ENCODE results near the gene TIMD4. TPM values are rescaled to one million over a fixed set of nuclear protein-coding genes. Genes with fewer than 3 reads are reported as not detected.
A peak's percentile ranks its signal among the peaks of the same experiment; 100 is the strongest.
"Not testable (repeated sequence)": the region's sequence is repeated elsewhere in the genome, so short reads cannot be mapped to it uniquely, and the experiment has no call there.

Gene TIMD4
- total RNA-seq, 1 donor from 2014 or later, result not detected

GRCh38 chr5:156936972-156937371, 26.1 kb downstream of the TIMD4 start:
- POLR2A ChIA-PET, result interaction anchor here (0.7 kb wide), 1 partner anchor 10 kb away, joined by 5 read pairs; no protein-coding TSS in a partner anchor
- no peak overlapping the region for H3K27ac Mint-ChIP-seq
- no peaks in the 10 kb centered on the region for H3K27me3 Mint-ChIP-seq
- H3K36me3 Mint-ChIP-seq (ENCODE audit: low read depth), result no peaks in the 10 kb centered on the region
- H3K9me3 Mint-ChIP-seq, result peaks cover 2% of the 10 kb centered on the region
- ATAC-seq (ENCODE audit: low read depth), result peak; percentile 21
- DNase-seq, result no peak
- intact Hi-C loops (cut with micrococcal nuclease), result loop anchor here (1.0 kb wide), 1 partner anchor 195 kb away; no protein-coding TSS in a partner anchor
- H3K4me1 Mint-ChIP-seq, result peaks cover 8% of the 10 kb centered on the region
- no peak for TF ChIP-seq CTCF (IDR thresholded peaks at IDR 0.05)
- no peak overlapping the region for H3K4me3 Mint-ChIP-seq
- CTCF ChIA-PET, result no interaction called here

GRCh38 chr5:156934450-156935211, 28.4 kb downstream of the TIMD4 start:
- ChIA-PET CTCF (no interaction called here), POLR2A (no interaction called here)
- H3K27ac Mint-ChIP-seq, result no peak overlapping the region
- intact Hi-C loops (cut with micrococcal nuclease), result loop anchor here (2.0 kb wide), 1 partner anchor 20 kb away; no protein-coding TSS in a partner anchor
- ATAC-seq (ENCODE audit: low read depth), result no peak
- H3K36me3 Mint-ChIP-seq (ENCODE audit: low read depth), result no peaks in the 10 kb centered on the region
- no peak for DNase-seq
- TF ChIP-seq CTCF (IDR thresholded peaks at IDR 0.05), result no peak
- peaks cover 7% of the 10 kb centered on the region for H3K4me1 Mint-ChIP-seq
- H3K27me3 Mint-ChIP-seq, result no peaks in the 10 kb centered on the region
- H3K9me3 Mint-ChIP-seq, result peaks cover under 1% of the 10 kb centered on the region
- H3K4me3 Mint-ChIP-seq, result no peak overlapping the region

- Mint-ChIP-seq H3K4me1 (no peaks in the 10 kb centered on the region), H3K27me3 (no peaks in the 10 kb centered on the region), H3K36me3 (ENCODE audit: low read depth) (no peaks in the 10 kb centered on the region), H3K27ac (no peak overlapping the region), H3K4me3 (no peak overlapping the region), H3K9me3 (no peaks in the 10 kb centered on the region)
- DNase-seq, result no peak
- no peak for TF ChIP-seq CTCF (IDR thresholded peaks at IDR 0.05)
- intact Hi-C loops (cut with micrococcal nuclease), result no loop called here
- no peak for ATAC-seq (ENCODE audit: low read depth)
- ChIA-PET CTCF (no interaction called here), POLR2A (no interaction called here)
These were observed 33.6 kb downstream of the TIMD4 start for GRCh38 chr5:156929366-156929948.

DNA sequence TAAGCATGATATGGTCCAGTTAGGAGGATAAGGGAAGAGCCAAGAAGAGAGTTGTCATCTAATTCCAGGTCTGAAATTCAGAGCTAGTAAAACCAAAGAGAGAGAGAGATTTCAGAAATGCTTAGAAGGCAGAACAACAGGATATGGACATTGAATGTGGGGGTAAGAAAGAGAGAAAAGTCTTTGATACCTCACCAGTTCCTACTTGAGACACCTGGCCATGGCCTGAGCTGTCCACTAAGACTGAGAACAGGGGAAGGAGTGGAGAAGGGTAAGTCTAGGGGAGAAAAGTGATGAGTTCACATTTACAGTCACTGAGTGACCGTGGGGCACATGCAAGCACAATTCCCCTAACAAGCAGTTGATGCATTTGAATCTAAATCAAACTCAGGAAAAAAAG, 35.5 kb downstream of the TIMD4 start:
- ChIA-PET POLR2A (no interaction called here), CTCF (no interaction called here)
- Mint-ChIP-seq H3K27ac (no peak overlapping the region), H3K27me3 (no peaks in the 10 kb centered on the region), H3K4me1 (peaks cover 1% of the 10 kb centered on the region), H3K4me3 (no peak overlapping the region), H3K9me3 (no peaks in the 10 kb centered on the region), H3K36me3 (ENCODE audit: low read depth) (no peaks in the 10 kb centered on the region)
- intact Hi-C loops (cut with micrococcal nuclease), result no loop called here
- TF ChIP-seq CTCF (IDR thresholded peaks at IDR 0.05), result no peak
- ATAC-seq (ENCODE audit: low read depth) (no peak), DNase-seq (no peak)

DNA sequence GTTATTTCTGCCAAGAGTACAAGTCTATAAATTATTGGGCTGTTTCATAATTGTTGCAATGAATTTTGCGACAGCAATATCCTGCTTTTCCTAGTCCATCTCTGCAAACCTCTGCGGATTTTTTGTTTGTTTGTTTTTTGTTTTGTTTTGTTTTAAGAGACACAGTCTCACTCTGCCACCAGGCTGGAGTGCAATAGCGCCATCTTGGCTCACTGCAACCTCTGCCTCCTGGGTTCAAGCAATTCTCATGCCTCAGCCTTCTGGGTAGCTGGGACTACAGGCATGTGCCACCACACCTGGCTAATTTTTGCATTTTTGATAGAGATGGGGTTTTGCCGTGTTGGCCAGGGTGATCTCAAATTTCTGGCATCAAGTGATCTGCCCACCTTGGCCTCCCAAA, 37.3 kb downstream of the TIMD4 start:
- H3K4me1 Mint-ChIP-seq, result peaks cover 11% of the 10 kb centered on the region
- intact Hi-C loops (cut with micrococcal nuclease); H3K36me3 Mint-ChIP-seq (ENCODE audit: low read depth); CTCF ChIA-PET; H3K4me3 Mint-ChIP-seq; DNase-seq; H3K27me3 Mint-ChIP-seq; H3K9me3 Mint-ChIP-seq; H3K27ac Mint-ChIP-seq; ATAC-seq (ENCODE audit: low read depth); POLR2A ChIA-PET: not testable (repeated sequence)

All from activated B cell treated with CpG ODN at 0.5 μM for 24 hours (primary cell).